Measurements from ENCODE around the gene LRIG1.

Gene LRIG1

GRCh38 chr3:66469220-66469640 lies 31.6 kb downstream of the LRIG1 start:
- in situ Hi-C loops (cut with HindIII; ENCODE audit: low pct_ligation_motif_present, low sequenced_read_pairs) = no loop called here
- DNase-seq = no peak
- Histone ChIP-seq H3K36me3 (replicated peaks) (no peaks in the 10 kb centered on the region), H3K4me3 (ENCODE audit: low read depth, low read length) (no peak overlapping the region), H3K27me3 (replicated peaks) (no peaks in the 10 kb centered on the region), H3K27ac (peak overlapping the region; percentile 43)
- TF ChIP-seq CTCF (IDR thresholded peaks at IDR 0.05; ENCODE audit: low read depth, low read length, missing control alignments) = no peak

- no peak for DNase-seq
- TF ChIP-seq CTCF (IDR thresholded peaks at IDR 0.05; ENCODE audit: low read depth, low read length, missing control alignments) = no peak
- Histone ChIP-seq H3K27ac (no peak overlapping the region), H3K4me3 (ENCODE audit: low read depth, low read length) (no peak overlapping the region), H3K27me3 (replicated peaks) (no peaks in the 10 kb centered on the region), H3K36me3 (replicated peaks) (no peaks in the 10 kb centered on the region)
- in situ Hi-C loops (cut with HindIII; ENCODE audit: low pct_ligation_motif_present, low sequenced_read_pairs) = no loop called here
Measured at GRCh38 chr3:66467996-66468735, 32.7 kb downstream of the LRIG1 start.

GRCh38 chr3:66466606-66467270 lies 34.1 kb downstream of the LRIG1 start:
- Histone ChIP-seq H3K36me3 (replicated peaks) (no peaks in the 10 kb centered on the region), H3K27ac (no peak overlapping the region), H3K4me3 (ENCODE audit: low read depth, low read length) (no peak overlapping the region), H3K27me3 (replicated peaks) (no peaks in the 10 kb centered on the region)
- DNase-seq = no peak
- no peak for TF ChIP-seq CTCF (IDR thresholded peaks at IDR 0.05; ENCODE audit: low read depth, low read length, missing control alignments)
- in situ Hi-C loops (cut with HindIII; ENCODE audit: low pct_ligation_motif_present, low sequenced_read_pairs) = no loop called here

DNA sequence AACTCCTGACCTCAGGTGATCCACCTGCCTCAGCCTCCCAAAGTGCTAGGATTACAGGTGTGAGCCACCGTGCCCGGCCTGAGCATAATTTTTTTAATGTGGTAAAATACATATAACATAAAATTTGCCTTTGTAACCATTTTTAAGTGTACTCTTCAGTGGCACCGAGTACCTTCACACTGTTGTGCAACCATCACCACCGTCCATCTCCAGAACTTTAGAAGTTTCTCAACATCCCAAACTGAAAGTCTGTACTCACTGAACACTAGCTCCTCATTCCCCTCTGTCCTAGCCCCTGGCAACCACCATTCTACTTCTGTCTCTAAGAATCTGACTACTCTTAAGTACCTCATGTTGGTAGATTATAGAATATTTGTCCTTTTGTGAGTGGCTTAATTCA lies 35.2 kb downstream of the LRIG1 start:
- no peaks in the 10 kb centered on the region for H3K36me3 ChIP-seq (replicated peaks)
- DNase-seq = no peak
- H3K27me3 ChIP-seq (replicated peaks) = no peaks in the 10 kb centered on the region
- in situ Hi-C loops (cut with HindIII; ENCODE audit: low pct_ligation_motif_present, low sequenced_read_pairs) = no loop called here
- no peak for TF ChIP-seq CTCF (IDR thresholded peaks at IDR 0.05; ENCODE audit: low read depth, low read length, missing control alignments)
- H3K4me3 ChIP-seq (ENCODE audit: low read depth, low read length) = no peak overlapping the region
- no peak overlapping the region for H3K27ac ChIP-seq

DNA sequence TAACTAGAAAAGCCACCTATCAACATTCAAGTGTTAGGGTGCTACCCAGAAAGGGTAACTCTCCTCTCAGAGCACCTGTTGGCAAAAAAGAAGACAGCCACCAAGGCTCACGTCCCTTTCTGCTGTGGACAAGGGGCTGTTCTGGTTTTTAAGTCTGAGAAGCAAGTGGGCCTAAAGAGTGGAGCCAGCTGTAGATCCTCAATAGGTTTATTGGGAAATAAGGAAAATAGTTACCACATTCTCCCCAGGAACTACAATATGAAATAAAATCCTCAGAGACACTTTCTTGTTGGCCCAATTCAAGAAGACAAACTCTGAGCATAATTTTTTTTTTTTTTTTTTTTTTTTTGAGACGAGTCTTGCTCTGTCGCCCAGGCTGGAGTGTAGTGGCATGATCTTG lies 35.8 kb downstream of the LRIG1 start:
- no peak overlapping the region for H3K27ac ChIP-seq
- no peaks in the 10 kb centered on the region for H3K27me3 ChIP-seq (replicated peaks)
- H3K36me3 ChIP-seq (replicated peaks) = no peaks in the 10 kb centered on the region
- no peak overlapping the region for H3K4me3 ChIP-seq (ENCODE audit: low read depth, low read length)
- no peak for TF ChIP-seq CTCF (IDR thresholded peaks at IDR 0.05; ENCODE audit: low read depth, low read length, missing control alignments)
- DNase-seq = no peak
- in situ Hi-C loops (cut with HindIII; ENCODE audit: low pct_ligation_motif_present, low sequenced_read_pairs) = no loop called here
